ENCODE data around the gene FILIP1L.

FILIP1L gene

GRCh38 chr3:99874237-99875002 is 239.9 kb downstream of the FILIP1L start:
- no peak for TF ChIP-seq JUND (IDR thresholded peaks at IDR 0.05; ENCODE audit: low read depth)
- in situ Hi-C loops (cut with HindIII; ENCODE audit: low pct_unique_long_range_greater_than_20kb, low sequenced_read_pairs) = no loop called here

GRCh38 chr3:99873269-99874102 is 240.8 kb downstream of the FILIP1L start:
- in situ Hi-C loops (cut with HindIII; ENCODE audit: low pct_unique_long_range_greater_than_20kb, low sequenced_read_pairs) = no loop called here
- TF ChIP-seq JUND (IDR thresholded peaks at IDR 0.05; ENCODE audit: low read depth) = no peak
- DNase-seq (ENCODE audit: low read depth in 1 of 2, low spot score in 1 of 2) = no peak

More at GRCh38 chr3:99874237-99875002, 239.9 kb downstream of the FILIP1L start:
- DNase-seq (ENCODE audit: low read depth in 1 of 2, low spot score in 1 of 2) = no peak

GRCh38 chr3:99872923-99873254 is 241.4 kb downstream of the FILIP1L start:
- in situ Hi-C loops (cut with HindIII; ENCODE audit: low pct_unique_long_range_greater_than_20kb, low sequenced_read_pairs) = no loop called here
- TF ChIP-seq JUND (IDR thresholded peaks at IDR 0.05; ENCODE audit: low read depth) = no peak
- DNase-seq (ENCODE audit: low read depth in 1 of 2, low spot score in 1 of 2) = no peak

GRCh38 chr3:99871231-99872045 is 242.9 kb downstream of the FILIP1L start:
- in situ Hi-C loops (cut with HindIII; ENCODE audit: low pct_unique_long_range_greater_than_20kb, low sequenced_read_pairs) = no loop called here
- DNase-seq (ENCODE audit: low read depth in 1 of 2, low spot score in 1 of 2) = no peak
- TF ChIP-seq JUND (IDR thresholded peaks at IDR 0.05; ENCODE audit: low read depth) = no peak

- TF ChIP-seq JUND (IDR thresholded peaks at IDR 0.05; ENCODE audit: low read depth) = no peak
- DNase-seq (ENCODE audit: low read depth in 1 of 2, low spot score in 1 of 2) = no peak
- in situ Hi-C loops (cut with HindIII; ENCODE audit: low pct_unique_long_range_greater_than_20kb, low sequenced_read_pairs) = no loop called here
Observed at GRCh38 chr3:99870712-99871111, 243.6 kb downstream of the FILIP1L start.

GRCh38 chr3:99869621-99870020 is 244.7 kb downstream of the FILIP1L start:
- in situ Hi-C loops (cut with HindIII; ENCODE audit: low pct_unique_long_range_greater_than_20kb, low sequenced_read_pairs) = no loop called here
- TF ChIP-seq JUND (IDR thresholded peaks at IDR 0.05; ENCODE audit: low read depth) = no peak
- no peak for DNase-seq (ENCODE audit: low read depth in 1 of 2, low spot score in 1 of 2)

GRCh38 chr3:99868311-99868646 is 246.0 kb downstream of the FILIP1L start:
- no peak for TF ChIP-seq JUND (IDR thresholded peaks at IDR 0.05; ENCODE audit: low read depth)
- in situ Hi-C loops (cut with HindIII; ENCODE audit: low pct_unique_long_range_greater_than_20kb, low sequenced_read_pairs) = no loop called here
- DNase-seq (ENCODE audit: low read depth in 1 of 2, low spot score in 1 of 2) = peak in 1 of 2 experiments; percentile 62

GRCh38 chr3:99867594-99868310 is 246.5 kb downstream of the FILIP1L start:
- in situ Hi-C loops (cut with HindIII; ENCODE audit: low pct_unique_long_range_greater_than_20kb, low sequenced_read_pairs) = no loop called here
- TF ChIP-seq JUND (IDR thresholded peaks at IDR 0.05; ENCODE audit: low read depth) = no peak
- DNase-seq (ENCODE audit: low read depth in 1 of 2, low spot score in 1 of 2) = no peak

- no peak for DNase-seq (ENCODE audit: low read depth in 1 of 2, low spot score in 1 of 2)
- in situ Hi-C loops (cut with HindIII; ENCODE audit: low pct_unique_long_range_greater_than_20kb, low sequenced_read_pairs) = no loop called here
- TF ChIP-seq JUND (IDR thresholded peaks at IDR 0.05; ENCODE audit: low read depth) = no peak
Observed at GRCh38 chr3:99866261-99866761, 248.0 kb downstream of the FILIP1L start.

GRCh38 chr3:99865321-99865720 is 249.0 kb downstream of the FILIP1L start:
- DNase-seq (ENCODE audit: low read depth in 1 of 2, low spot score in 1 of 2) = no peak
- in situ Hi-C loops (cut with HindIII; ENCODE audit: low pct_unique_long_range_greater_than_20kb, low sequenced_read_pairs) = no loop called here
- no peak for TF ChIP-seq JUND (IDR thresholded peaks at IDR 0.05; ENCODE audit: low read depth)

GRCh38 chr3:99864289-99864688 is 250.0 kb downstream of the FILIP1L start:
- DNase-seq (ENCODE audit: low read depth in 1 of 2, low spot score in 1 of 2) = no peak
- in situ Hi-C loops (cut with HindIII; ENCODE audit: low pct_unique_long_range_greater_than_20kb, low sequenced_read_pairs) = no loop called here
- TF ChIP-seq JUND (IDR thresholded peaks at IDR 0.05; ENCODE audit: low read depth) = no peak

- TF ChIP-seq JUND (IDR thresholded peaks at IDR 0.05; ENCODE audit: low read depth) = no peak
- DNase-seq (ENCODE audit: low read depth in 1 of 2, low spot score in 1 of 2) = no peak
- in situ Hi-C loops (cut with HindIII; ENCODE audit: low pct_unique_long_range_greater_than_20kb, low sequenced_read_pairs) = no loop called here
Observed at GRCh38 chr3:99863588-99863987, 250.7 kb downstream of the FILIP1L start.
